Stimulated activated CD4-positive, alpha-beta T cell treated with anti-CD3 and anti-CD28 coated beads, Interleukin-2, amount 100 ng/mL, for 48 hours (primary cell): ENCODE results near the gene KRTAP10-8.
"Not testable (repeated sequence)": the region's sequence is repeated elsewhere in the genome, so short reads cannot be mapped to it uniquely, and the experiment has no call there.

Experiments used
- DNase-seq, 2 donors: peaks; one replicate each; pipeline ENCODE4 v3.0.0-alpha.2; 2020

The KRTAP10-8 gene, protein sequence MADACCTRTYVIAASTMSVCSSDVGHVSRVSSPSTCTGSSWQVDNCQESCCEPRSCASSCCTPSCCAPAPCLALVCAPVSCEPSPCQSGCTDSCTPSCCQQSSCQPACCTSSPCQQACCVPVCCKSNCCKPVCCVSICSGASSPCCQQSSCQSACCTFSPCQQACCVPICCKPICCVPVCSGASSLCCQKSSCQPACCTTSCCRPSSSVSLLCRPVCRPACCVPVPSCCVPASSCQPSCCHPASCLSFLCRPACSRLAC

GRCh38 chr21:44612029-44612486 lies at the start of gene KRTAP10-8:
Gene KRTAP10-8, plus strand, starts transcription at chr21:44612079. Its CDS starts 22 bp downstream, at chr21:44612101.
- DNase-seq: no peak

DNA sequence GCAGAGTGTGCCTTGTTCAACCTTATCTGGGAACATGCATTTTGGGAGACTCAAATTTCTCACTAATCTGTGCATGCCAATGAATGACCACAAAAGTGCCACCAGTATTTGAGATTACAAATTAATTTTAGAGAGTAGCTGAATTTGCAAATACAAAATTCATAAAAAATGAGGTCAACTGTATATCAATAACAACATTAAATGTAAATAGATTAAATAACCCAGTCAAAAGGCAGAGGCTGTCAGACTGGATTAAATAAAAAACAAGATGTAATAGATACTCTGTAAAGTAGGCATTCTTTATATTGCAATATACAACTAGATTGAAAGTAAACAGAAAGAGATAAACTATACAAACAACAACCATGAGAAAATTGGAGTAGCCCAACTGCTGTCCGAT lies 47.8 kb upstream of the KRTAP10-8 start:
- DNase-seq: no peak

DNA sequence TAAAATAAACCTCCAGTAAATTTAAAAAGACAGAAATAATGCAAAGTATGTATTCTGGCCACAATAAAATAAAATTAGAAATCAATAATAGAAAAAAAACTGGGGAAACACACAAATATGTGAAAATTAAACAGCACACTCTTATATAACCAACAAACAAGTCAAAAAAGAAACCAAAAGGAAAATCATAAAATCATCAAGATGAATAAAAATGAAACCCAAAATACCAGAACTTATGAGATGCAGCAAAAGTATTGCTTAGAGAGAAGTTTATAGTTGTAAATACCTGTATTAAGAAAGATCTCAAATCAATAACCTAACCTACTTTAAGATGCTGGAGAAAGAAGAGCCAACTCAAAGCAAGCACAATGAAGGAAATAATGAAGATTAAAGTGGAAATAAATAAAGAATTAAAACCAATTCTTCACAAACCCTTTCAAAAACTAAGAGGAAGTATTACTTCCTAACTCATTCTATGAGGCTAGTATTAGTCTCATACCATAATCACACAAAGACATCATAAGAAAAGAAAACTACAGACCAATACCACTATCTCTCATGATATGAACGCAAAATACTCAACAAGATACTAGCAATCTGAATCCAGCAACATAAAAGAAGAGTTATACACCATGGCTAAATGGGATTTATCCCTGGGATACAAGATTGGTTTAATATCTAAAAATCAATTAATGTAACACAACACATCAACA lies 46.8 kb upstream of the KRTAP10-8 start:
- DNase-seq: no peak

DNA sequence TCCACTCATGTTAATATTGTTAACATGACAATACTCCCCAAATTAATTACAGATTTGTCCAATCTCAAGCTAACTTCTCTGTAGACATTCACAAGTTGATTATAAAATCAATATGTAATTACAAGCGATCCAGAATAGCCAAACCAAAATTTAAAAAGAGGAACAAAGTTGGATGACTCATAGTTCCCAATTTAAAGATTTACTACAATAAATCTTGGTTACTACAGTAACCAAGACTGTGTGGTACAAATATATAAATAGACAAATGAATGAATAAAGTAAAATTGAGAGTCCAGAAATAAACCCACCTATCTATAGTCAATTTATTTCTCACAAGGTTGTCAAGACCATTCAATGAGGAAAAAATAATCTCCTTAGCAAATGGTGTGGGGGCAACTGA lies 45.5 kb upstream of the KRTAP10-8 start:
- DNase-seq: no peak

GRCh38 chr21:44567481-44568171 lies 44.3 kb upstream of the KRTAP10-8 start:
- no peak for DNase-seq

- no peak for DNase-seq
These were observed 43.6 kb upstream of the KRTAP10-8 start for GRCh38 chr21:44568261-44568660.

DNA sequence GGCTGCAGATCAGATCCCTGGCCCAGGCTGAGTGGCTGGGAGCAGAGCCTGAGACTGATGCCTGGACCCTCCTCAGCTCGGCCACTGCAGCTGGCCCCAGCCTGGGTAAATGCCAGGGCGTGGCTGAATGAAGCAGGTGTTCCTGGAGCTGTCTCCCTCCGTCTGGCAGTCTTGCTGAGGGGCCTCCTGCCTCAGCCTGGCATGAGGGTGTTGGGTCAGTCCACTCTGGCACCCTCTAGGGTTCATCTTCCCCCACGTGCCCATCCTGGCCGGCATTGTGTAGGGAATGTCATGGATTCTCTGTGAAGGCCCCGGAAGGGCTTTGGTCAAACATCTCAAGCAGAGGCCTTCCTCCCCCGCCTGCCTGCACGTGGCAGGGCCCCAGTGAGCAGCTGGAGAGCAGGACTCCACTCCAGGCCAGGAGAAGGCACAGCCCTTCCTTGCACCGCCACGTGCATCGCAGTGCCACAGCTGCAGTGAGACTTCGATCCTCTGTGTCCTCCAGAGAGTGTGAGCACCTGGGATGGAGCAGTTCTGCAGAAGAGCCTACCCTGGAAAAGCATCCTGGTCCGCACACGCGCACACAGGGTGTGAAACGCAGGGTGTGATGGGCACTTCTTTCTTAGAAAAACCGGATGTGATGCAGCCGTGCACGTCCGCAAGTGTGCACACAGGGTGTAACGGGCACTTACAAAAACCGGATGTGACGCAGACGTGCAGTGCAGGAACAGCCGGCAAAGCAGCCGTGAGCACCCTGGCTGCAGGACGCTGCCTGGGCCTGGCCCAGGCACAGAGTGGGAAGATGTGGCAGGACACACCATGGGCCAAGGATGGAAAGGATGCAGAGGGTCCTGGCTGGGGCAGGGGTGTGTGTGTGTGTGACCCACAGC lies 43.0 kb upstream of the KRTAP10-8 start:
- DNase-seq: no peak

DNA sequence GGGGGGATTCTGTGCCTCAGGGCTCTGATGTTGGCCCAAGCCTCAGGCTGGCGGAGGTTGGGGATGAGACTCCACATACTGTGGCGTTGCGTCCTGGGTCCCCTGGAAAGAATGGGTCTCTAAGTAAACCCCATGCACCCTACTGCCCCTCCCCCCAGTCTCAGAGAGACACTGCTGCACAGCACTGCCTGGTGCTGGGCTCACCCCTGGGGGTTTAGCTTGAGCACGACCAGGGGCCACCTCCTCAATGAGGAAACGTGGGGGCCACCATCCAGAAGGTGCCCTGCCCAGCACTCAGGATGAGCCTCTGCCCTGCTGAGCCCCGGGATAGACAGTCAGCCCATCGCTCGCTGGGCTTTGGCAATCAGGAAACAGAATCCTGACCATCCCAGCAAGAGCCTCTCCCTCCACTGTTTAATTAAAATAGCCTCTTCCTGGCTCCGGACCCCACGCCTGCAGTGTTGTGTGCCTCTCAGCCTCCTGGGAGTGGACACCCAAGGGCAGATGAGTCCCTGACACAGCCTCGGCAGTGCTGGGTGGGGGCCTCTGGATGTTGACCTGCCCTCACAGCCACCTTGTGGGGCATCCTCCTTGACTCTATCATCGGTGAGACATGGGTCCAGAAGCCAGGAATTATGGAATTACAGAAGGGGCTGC lies 41.9 kb upstream of the KRTAP10-8 start:
- no peak for DNase-seq

DNA sequence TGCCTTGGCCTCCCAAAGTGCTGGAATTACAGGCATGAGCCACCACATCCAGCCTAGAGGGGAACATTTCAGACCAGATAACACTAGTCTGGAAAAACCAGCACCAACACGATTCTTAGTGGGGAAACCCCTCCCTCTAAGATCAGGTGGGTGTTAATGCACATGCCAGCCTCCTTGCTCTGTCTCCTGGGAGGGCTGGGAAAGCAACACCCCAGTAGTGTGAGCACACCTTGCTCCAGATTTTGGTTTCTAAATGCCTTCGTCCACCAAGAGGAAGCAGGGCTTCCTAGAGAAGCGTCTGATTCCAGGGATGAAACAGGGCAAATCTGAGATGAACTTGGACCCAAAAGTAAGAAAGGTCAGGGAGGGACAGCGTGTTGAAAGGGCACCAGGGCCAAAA lies 40.6 kb upstream of the KRTAP10-8 start:
- DNase-seq: no peak

DNA sequence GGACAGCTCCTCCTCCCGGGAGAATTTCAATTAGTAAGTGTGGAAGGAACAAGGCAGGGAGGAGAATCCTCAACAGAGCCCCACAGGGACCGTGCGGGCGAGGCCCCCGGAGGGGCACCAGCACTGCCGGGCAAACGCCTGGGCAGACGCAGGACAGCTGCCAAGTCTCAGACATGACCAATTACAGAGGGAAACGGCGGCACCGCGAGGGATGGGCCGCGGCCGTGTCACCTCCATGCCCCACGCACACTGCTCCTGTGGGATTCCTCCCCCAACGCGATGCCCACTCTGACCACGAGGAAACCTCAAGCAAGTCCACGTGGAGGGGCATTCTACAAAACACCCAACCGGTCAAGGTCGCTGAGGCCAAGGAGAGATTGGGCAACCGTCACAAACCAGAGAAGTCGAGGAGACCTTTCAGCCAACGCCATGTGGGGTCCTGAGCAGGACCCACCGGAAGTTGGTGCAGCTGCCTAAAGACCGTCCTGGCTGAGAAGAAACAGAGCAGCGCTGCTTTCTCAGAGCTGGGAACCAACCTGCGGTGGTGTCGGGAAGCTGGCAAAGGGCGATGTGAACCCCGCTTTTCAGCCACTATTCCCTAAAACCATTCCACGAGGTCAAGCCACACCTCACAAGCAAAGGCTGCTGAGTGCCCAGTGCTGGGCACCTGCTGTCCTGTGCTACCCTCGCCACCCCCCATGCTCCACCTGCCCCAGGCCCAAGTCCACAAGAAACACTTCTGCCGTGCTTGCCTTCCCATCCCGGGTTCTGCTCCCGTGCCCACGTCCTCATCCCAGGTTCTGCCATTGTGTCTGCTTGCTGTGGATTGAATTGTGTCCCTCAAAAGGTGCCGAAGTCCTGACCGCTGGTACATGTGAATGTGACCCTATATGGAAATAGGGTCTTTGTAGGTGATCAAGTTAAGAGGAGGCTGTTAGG lies 39.8 kb upstream of the KRTAP10-8 start:
- no peak for DNase-seq

- DNase-seq: no peak
These were observed 38.8 kb upstream of the KRTAP10-8 start for GRCh38 chr21:44572959-44573583.

GRCh38 chr21:44573630-44574456 lies 38.0 kb upstream of the KRTAP10-8 start, which contains the start of gene KRTAP10-4:
Gene KRTAP10-4, plus strand, starts transcription at chr21:44573729. Its CDS starts 30 bp downstream, at chr21:44573759.
- DNase-seq: not testable (repeated sequence)

DNA sequence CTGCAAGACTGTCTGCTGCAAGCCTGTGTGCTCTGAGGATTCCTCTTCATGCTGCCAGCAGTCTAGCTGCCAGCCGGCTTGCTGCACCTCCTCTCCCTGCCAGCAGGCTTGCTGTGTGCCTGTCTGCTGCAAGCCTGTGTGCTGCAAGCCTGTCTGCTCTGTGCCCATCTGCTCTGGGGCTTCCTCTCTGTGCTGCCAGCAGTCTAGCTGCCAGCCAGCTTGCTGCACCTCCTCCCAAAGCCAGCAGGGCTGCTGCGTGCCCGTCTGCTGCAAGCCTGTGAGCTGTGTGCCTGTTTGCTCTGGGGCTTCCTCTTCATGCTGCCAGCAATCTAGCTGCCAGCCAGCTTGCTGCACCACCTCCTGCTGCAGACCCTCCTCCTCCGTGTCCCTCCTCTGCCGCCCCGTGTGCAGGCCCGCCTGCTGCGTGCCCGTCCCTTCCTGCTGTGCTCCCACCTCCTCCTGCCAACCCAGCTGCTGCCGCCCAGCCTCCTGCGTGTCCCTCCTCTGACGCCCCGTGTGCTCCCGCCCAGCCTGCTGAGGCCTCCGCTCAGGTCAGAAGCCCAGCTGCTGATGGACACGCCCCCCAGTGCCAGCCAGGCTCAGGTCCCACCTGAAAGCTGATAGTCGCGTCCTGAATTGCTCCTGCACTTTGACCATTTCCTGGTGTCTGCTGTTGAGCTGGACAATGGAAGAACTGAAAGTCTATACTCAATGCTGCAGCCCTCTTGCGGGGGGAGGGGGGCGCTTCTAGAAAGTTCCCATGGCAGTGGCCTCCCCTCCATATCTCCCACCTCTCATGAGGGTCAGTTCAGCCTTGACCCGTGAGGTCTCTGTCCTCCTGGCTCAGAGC lies 37.2 kb upstream of the KRTAP10-8 start:
- DNase-seq: no peak

DNA sequence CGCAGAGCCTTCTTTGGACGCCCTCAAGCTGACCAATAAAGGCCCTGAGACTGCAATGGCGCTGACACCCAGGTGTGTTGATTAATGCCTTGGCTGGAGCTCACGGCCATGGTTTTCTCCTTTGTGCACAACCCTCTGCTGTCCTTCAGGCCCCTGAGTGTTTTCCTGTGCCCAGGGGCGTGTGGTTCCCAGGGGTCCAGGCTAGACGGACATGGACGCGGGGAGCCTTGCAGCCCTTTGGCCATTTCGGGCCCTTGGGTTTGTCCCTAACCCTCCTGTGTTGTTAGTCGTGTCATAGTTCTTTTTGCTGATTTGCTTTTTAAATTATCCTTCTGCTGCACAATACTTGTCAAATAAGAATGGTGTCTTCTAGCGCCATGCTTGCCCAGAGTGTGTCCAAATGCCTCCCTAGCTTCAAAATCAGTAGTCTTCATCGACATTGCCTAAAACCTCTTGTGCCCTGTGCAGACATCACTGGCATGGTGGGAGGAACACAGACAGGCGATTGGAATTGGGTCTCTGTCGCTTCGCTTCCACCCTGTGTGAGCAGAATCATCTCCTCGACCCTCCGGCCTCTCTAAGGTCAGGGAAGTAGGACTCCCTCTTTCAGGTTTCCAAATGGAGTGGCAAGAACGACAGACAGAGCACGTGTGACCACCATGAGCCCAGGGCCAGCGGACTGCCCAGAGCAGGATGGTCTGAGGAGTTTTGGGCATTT lies 36.4 kb upstream of the KRTAP10-8 start:
- no peak for DNase-seq

DNA sequence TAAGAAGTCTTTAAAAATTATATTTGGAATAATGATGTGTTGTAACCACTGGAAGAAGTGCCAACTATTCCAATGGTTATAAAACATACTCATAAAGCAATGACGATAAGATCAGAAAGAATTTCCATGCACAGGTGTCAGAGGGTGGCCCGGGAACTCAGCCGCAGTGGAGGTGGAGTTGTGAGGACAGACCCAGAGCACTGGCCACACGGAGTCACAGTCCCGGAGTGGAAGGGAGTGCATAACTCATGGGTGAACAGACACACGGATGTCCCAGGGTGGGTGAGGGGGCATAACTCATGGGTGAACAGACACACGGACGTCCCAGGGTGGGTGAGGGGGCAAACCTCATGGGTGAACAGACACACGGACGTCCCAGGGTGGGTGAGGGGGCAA lies 35.9 kb upstream of the KRTAP10-8 start:
- no peak for DNase-seq

DNA sequence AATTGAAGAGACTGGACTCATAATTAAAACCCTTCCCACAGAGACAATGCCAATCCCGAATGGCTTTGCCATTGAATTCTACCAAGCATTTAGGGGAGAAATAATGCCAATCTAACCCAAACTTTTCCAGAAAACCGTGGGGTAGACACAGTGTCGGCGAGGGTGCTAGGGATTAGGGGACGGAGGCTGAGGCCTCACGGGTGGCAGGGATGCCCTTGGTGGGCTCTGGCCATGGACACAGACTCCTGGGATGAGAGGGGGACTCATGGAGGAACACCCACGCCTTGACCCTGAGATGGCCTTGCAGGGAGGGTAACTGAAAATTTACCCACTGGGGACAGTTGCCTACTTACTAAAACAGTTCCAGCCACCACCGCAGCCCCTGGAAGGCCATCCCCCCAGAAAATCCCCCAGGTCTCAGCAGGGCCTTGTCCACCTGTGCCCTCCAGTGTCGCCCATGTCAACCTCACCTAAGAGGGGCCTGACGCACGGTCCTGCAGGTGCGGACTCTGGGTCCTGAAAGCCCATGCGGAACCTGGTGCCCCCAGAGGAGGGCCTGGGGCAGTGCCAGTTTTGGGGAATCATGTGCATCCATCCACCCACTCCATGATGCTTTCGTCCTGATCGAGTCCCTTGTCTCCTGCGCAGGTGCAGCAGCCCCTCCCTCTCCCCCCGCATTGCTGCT lies 33.4 kb upstream of the KRTAP10-8 start:
- no peak for DNase-seq
